ENCODE results near the gene FKBP4. TPM values are rescaled to one million over a fixed set of nuclear protein-coding genes. Genes with fewer than 3 reads are reported as not detected.

The FKBP4 gene
- 10 to 100 TPM; 43.0 to 65.3 TPM for total RNA-seq

DNA sequence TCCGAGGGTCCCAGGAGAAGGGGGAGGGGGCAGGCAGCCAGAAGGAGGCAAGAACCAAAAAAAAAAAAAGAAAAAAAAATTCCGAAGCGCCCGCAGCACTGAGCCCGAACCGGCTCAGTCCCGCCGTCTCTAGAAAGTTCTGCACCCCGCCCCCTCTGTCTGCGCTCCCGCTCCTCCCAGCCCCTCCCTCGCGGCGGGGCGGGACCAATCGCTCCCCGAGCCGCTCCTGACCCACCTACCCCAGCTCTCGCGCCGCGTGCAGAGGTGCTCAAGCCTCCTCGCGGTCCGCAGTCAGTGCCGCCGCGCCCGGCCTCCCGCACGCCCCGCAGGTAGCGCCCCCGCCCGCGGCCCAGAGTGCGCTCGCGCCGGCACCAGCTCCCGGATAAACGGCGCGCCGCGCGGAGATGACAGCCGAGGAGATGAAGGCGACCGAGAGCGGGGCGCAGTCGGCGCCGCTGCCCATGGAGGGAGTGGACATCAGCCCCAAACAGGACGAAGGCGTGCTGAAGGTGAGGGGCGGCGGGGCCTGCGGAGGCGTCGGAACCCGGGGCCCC is at the start of gene FKBP4:
Gene FKBP4 (plus strand): TSS at position 235 of the 554 bp plus-strand sequence. CDS start 170 bp downstream, at position 405.

GRCh38 chr12:2812290-2813213 is 17.8 kb downstream of the FKBP4 start, which contains the start of gene ITFG2:
Gene ITFG2, plus strand, starts transcription at chr12:2812668. Its CDS starts 93 bp downstream, at chr12:2812761.

GRCh38 chr12:2834581-2835491 is 40.1 kb downstream of the FKBP4 start, which contains the start of gene NRIP2:
Gene NRIP2, minus strand, starts transcription at chr12:2835035. Its CDS starts 52 bp downstream, at chr12:2834983.

Other genes with a start within 250 kb of the FKBP4 start
- gene ITFG2, start 17.7 kb downstream of the FKBP4 start, total RNA-seq: 10 to 100 TPM; 15.7 to 17.2 TPM
- gene NRIP2, start 40.1 kb downstream of the FKBP4 start, total RNA-seq: not detected
- not detected for gene TEX52, start 62.1 kb downstream of the FKBP4 start, total RNA-seq
- gene FOXM1, start 82.2 kb downstream of the FKBP4 start, total RNA-seq: 10 to 100 TPM; 24.8 to 53.9 TPM
- 10 to 100 TPM; 21.7 to 32.0 TPM for gene RHNO1, start 82.3 kb downstream of the FKBP4 start, total RNA-seq
- 10 to 100 TPM; 22.0 to 28.0 TPM for gene TULP3, start 95.9 kb downstream of the FKBP4 start, total RNA-seq
- 10 to 100 TPM; 10.3 to 21.6 TPM for gene TEAD4, start 164.4 kb downstream of the FKBP4 start, total RNA-seq

Data from melanocyte of skin (primary cell).